ENCODE results near the gene RTF2.

GRCh38 chr20:56428881-56429280, 39.5 kb upstream of the RTF2 start:
- TF ChIP-seq CTCF (conservative IDR thresholded peaks at IDR 0.05; ENCODE audit: low read length), result no peak
- TF ChIP-seq EZH2phosphoT487 (IDR thresholded peaks at IDR 0.05; ENCODE audit: borderline replicate concordance, low read depth, low read length), result no peak

All from OCI-LY7 (cell line).